Measurements from ENCODE around the gene AKT1S1. TPM values are rescaled to one million over a fixed set of nuclear protein-coding genes. Genes with fewer than 3 reads are reported as not detected.

The AKT1S1 gene
- total RNA-seq, 1 donor from 2014 or later: 116 TPM

DNA sequence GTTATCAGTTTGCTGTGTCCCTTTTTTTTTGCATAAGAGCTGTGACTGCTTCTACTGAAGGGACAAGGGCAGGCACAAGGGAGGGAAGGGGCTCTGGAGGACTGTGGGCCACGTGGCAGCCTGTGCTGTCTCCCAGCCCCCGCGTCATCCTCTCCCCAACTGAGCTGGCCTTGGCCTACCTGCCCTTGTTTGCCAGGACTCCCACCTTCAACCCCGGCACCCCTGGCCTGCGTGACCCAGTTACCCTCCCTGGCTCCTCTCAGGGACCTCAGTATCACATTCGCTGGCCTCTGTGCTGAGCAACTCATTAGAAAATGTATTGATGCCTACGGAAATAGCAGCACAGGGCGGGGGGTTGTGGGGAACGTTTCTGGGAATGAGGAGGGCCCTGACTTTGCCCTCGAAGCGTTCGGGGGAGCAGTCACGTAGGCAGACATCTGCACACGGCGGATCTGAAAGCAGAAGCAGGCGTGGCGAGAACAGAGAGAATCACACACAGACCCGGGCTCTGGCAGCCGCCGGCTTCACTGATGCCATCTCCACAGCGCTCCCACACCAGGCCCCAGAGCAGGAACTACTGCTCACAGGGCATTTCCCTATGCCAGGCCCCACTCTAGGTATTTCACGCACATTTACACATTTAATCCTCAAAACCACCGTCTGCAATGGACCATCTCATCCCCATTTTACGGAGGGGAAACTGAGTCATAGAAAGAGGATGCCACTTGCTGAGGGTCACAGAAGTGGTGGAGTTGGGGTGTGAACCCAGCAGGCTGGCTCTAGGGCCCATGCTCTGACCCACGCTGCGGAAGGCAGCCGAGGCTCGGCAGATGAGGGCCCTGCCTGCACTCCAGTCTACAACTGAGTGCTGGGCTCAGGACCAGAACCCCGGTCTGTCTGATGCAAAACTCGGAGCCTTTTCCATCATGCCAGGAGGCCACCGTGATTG, 46.2 kb upstream of the AKT1S1 start:
- H3K79me2 ChIP-seq (ENCODE audit: insufficient read depth, low read length): peaks cover 96% of the 10 kb centered on the region
- Mint-ChIP-seq H3K4me3 (ENCODE audit: unreplicated experiment) (no peak overlapping the region), H3K9me3 (ENCODE audit: unreplicated experiment) (no peaks in the 10 kb centered on the region), H3K36me3 (ENCODE audit: low read depth, unreplicated experiment) (peaks cover 4% of the 10 kb centered on the region), H3K27ac (ENCODE audit: unreplicated experiment) (no peak overlapping the region), H3K4me1 (ENCODE audit: low read depth, unreplicated experiment) (peaks cover 19% of the 10 kb centered on the region), H3K27me3 (ENCODE audit: low read depth, unreplicated experiment) (no peaks in the 10 kb centered on the region)
- H4K20me1 ChIP-seq (ENCODE audit: insufficient read depth, low read length): peaks cover 87% of the 10 kb centered on the region
- H3K9me3 ChIP-seq (ENCODE audit: insufficient read depth, low read depth, low read length): no peaks in the 10 kb centered on the region
- peak overlapping the region; percentile 7 for H3K9ac ChIP-seq (ENCODE audit: low read length)
- H3K4me3 ChIP-seq (ENCODE audit: insufficient read depth, low read depth, low read length): no peak overlapping the region
- H3K36me3 ChIP-seq (ENCODE audit: insufficient read depth, low read length): peaks cover 6% of the 10 kb centered on the region
- H3K27me3 ChIP-seq (ENCODE audit: insufficient read depth, low read length): no peaks in the 10 kb centered on the region
- no peak for TF ChIP-seq EZH2 (IDR thresholded peaks at IDR 0.05; ENCODE audit: insufficient read depth, low read length)
- TF ChIP-seq, protein P1, sequence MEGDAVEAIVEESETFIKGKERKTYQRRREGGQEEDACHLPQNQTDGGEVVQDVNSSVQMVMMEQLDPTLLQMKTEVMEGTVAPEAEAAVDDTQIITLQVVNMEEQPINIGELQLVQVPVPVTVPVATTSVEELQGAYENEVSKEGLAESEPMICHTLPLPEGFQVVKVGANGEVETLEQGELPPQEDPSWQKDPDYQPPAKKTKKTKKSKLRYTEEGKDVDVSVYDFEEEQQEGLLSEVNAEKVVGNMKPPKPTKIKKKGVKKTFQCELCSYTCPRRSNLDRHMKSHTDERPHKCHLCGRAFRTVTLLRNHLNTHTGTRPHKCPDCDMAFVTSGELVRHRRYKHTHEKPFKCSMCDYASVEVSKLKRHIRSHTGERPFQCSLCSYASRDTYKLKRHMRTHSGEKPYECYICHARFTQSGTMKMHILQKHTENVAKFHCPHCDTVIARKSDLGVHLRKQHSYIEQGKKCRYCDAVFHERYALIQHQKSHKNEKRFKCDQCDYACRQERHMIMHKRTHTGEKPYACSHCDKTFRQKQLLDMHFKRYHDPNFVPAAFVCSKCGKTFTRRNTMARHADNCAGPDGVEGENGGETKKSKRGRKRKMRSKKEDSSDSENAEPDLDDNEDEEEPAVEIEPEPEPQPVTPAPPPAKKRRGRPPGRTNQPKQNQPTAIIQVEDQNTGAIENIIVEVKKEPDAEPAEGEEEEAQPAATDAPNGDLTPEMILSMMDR (IDR thresholded peaks at IDR 0.05; ENCODE audit: insufficient read depth, low read depth, low read length): no peak
- no peak overlapping the region for H3K27ac ChIP-seq (ENCODE audit: low read depth, low read length)
- no peak overlapping the region for H2AFZ ChIP-seq (ENCODE audit: low read depth, low read length)
- no peak for DNase-seq (ENCODE audit: low read depth)
- FAIRE-seq: no peak
- H3K4me1 ChIP-seq (ENCODE audit: insufficient read depth, low read length): peaks cover 19% of the 10 kb centered on the region
- no peak overlapping the region for H3K4me2 ChIP-seq (ENCODE audit: low read length)

DNA sequence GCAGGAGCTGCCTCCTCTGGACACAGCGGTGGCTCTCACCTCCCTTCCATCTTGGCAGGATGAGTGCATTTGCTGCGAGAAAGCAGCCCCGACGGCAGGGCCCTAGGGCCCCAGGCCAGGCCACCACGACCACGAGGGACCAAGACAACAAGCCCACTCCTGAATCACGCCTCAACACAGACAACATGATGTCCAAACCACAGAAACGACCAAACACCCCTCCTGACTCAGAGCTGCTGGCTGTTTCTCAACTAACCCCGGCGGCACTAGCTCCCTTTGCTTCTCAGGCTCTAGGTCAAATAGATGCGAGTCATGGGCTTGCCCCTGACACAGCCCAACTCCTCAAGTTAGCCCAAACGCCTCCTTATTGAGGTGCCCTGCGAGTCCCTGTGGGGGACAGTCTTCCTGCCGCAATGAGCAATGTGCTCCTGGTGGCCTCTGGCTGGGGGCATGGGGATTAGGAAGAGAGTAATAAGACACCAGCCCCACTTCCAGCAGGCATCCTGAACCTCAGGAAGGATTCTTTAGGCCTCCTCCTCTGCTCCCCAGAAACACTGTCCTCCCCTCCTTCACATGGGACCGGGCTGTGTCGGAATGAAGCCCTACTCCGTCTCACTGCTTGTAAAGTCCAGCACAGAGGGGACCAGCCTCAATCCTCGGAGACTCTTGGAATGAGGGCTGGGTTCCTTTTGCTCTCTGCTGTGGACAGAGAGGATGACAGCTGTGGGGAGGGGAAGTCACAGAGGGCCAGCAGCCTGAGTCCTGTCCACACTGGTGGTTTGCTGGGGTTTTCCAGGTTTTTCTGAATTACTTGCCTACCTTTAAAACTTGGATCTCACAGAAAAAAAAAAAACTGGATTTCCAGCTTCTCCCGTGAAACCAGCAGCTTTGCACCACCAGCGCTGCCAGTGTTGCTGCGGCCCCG, 45.0 kb upstream of the AKT1S1 start:
- Histone ChIP-seq H4K20me1 (ENCODE audit: insufficient read depth, low read length) (peaks cover 88% of the 10 kb centered on the region), H3K27me3 (ENCODE audit: insufficient read depth, low read length) (no peaks in the 10 kb centered on the region), H3K27ac (ENCODE audit: low read depth, low read length) (peak overlapping the region; percentile 32), H3K4me3 (ENCODE audit: insufficient read depth, low read depth, low read length) (no peak overlapping the region), H3K9ac (ENCODE audit: low read length) (peak overlapping the region; percentile 44), H3K79me2 (ENCODE audit: insufficient read depth, low read length) (peaks cover 97% of the 10 kb centered on the region), H3K4me2 (ENCODE audit: low read length) (peak overlapping the region; percentile 63), H3K9me3 (ENCODE audit: insufficient read depth, low read depth, low read length) (no peaks in the 10 kb centered on the region), H3K4me1 (ENCODE audit: insufficient read depth, low read length) (peaks cover 13% of the 10 kb centered on the region), H3K36me3 (ENCODE audit: insufficient read depth, low read length) (peaks cover 8% of the 10 kb centered on the region), H2AFZ (ENCODE audit: low read depth, low read length) (no peak overlapping the region)
- DNase-seq (ENCODE audit: low read depth) (peak; percentile 47), FAIRE-seq (no peak)
- H3K4me3 Mint-ChIP-seq (ENCODE audit: unreplicated experiment): peak overlapping the region; percentile 35
- H3K36me3 Mint-ChIP-seq (ENCODE audit: low read depth, unreplicated experiment): peaks cover 7% of the 10 kb centered on the region
- H3K27ac Mint-ChIP-seq (ENCODE audit: unreplicated experiment): peak overlapping the region; percentile 80
- no peaks in the 10 kb centered on the region for H3K9me3 Mint-ChIP-seq (ENCODE audit: unreplicated experiment)
- H3K27me3 Mint-ChIP-seq (ENCODE audit: low read depth, unreplicated experiment): no peaks in the 10 kb centered on the region
- H3K4me1 Mint-ChIP-seq (ENCODE audit: low read depth, unreplicated experiment): peaks cover 14% of the 10 kb centered on the region
- TF ChIP-seq, protein P1 (IDR thresholded peaks at IDR 0.05; ENCODE audit: insufficient read depth, low read depth, low read length): no peak
- no peak for TF ChIP-seq EZH2 (IDR thresholded peaks at IDR 0.05; ENCODE audit: insufficient read depth, low read length)
